ENCODE results near the gene PHF2.
"Not testable (repeated sequence)": the region's sequence is repeated elsewhere in the genome, so short reads cannot be mapped to it uniquely, and the experiment has no call there.

The PHF2 gene

GRCh38 chr9:93665128-93665636, 88.8 kb downstream of the PHF2 start:
- H3K4me3 ChIP-seq (replicated peaks; ENCODE audit: low read depth, low read length), result no peak overlapping the region
- no peaks in the 10 kb centered on the region; the same call in none of the 2 replicates for H3K36me3 ChIP-seq (ENCODE audit: control insufficient read depth, insufficient read depth, low read length)
- no peaks in the 10 kb centered on the region for H3K27me3 ChIP-seq (replicated peaks; ENCODE audit: control insufficient read depth, insufficient read depth, low read length)
- TF ChIP-seq CTCF (IDR thresholded peaks at IDR 0.05; ENCODE audit: insufficient read depth, low read length, poor library complexity, severe bottlenecking), result no peak
- DNase-seq (ENCODE audit: extremely low read depth, insufficient read length), result no peak

- Histone ChIP-seq H3K4me3 (replicated peaks; ENCODE audit: low read depth, low read length) (no peak overlapping the region), H3K27me3 (replicated peaks; ENCODE audit: control insufficient read depth, insufficient read depth, low read length) (no peaks in the 10 kb centered on the region), H3K36me3 (ENCODE audit: control insufficient read depth, insufficient read depth, low read length) (no peaks in the 10 kb centered on the region; the same call in none of the 2 replicates)
- no peak for TF ChIP-seq CTCF (IDR thresholded peaks at IDR 0.05; ENCODE audit: insufficient read depth, low read length, poor library complexity, severe bottlenecking)
- DNase-seq (ENCODE audit: extremely low read depth, insufficient read length), result no peak
Observed at GRCh38 chr9:93665637-93666438, 89.5 kb downstream of the PHF2 start.

- not testable (repeated sequence) for DNase-seq (ENCODE audit: extremely low read depth, insufficient read length); H3K27me3 ChIP-seq (replicated peaks; ENCODE audit: control insufficient read depth, insufficient read depth, low read length); H3K36me3 ChIP-seq (ENCODE audit: control insufficient read depth, insufficient read depth, low read length); H3K4me3 ChIP-seq (replicated peaks; ENCODE audit: low read depth, low read length)
Observed at GRCh38 chr9:93666439-93666784, 90.0 kb downstream of the PHF2 start.

GRCh38 chr9:93667006-93667405, 90.6 kb downstream of the PHF2 start:
- TF ChIP-seq CTCF (IDR thresholded peaks at IDR 0.05; ENCODE audit: insufficient read depth, low read length, poor library complexity, severe bottlenecking), result no peak
- no peaks in the 10 kb centered on the region; the same call in none of the 2 replicates for H3K36me3 ChIP-seq (ENCODE audit: control insufficient read depth, insufficient read depth, low read length)
- H3K4me3 ChIP-seq (replicated peaks; ENCODE audit: low read depth, low read length), result no peak overlapping the region
- no peak for DNase-seq (ENCODE audit: extremely low read depth, insufficient read length)
- H3K27me3 ChIP-seq (replicated peaks; ENCODE audit: control insufficient read depth, insufficient read depth, low read length), result no peaks in the 10 kb centered on the region

GRCh38 chr9:93667627-93668026, 91.2 kb downstream of the PHF2 start:
- no peak for TF ChIP-seq CTCF (IDR thresholded peaks at IDR 0.05; ENCODE audit: insufficient read depth, low read length, poor library complexity, severe bottlenecking)

GRCh38 chr9:93668261-93668871, 92.0 kb downstream of the PHF2 start:
- Histone ChIP-seq H3K27me3 (replicated peaks; ENCODE audit: control insufficient read depth, insufficient read depth, low read length) (no peaks in the 10 kb centered on the region), H3K4me3 (replicated peaks; ENCODE audit: low read depth, low read length) (no peak overlapping the region), H3K36me3 (ENCODE audit: control insufficient read depth, insufficient read depth, low read length) (no peaks in the 10 kb centered on the region; the same call in 1 of the 2 replicates)
- no peak for TF ChIP-seq CTCF (IDR thresholded peaks at IDR 0.05; ENCODE audit: insufficient read depth, low read length, poor library complexity, severe bottlenecking)
- DNase-seq (ENCODE audit: extremely low read depth, insufficient read length), result no peak

More at GRCh38 chr9:93667627-93668026, 91.2 kb downstream of the PHF2 start:
- H3K27me3 ChIP-seq (replicated peaks; ENCODE audit: control insufficient read depth, insufficient read depth, low read length), result no peaks in the 10 kb centered on the region
- no peak overlapping the region for H3K4me3 ChIP-seq (replicated peaks; ENCODE audit: low read depth, low read length)
- H3K36me3 ChIP-seq (ENCODE audit: control insufficient read depth, insufficient read depth, low read length), result no peaks in the 10 kb centered on the region; the same call in none of the 2 replicates
- DNase-seq (ENCODE audit: extremely low read depth, insufficient read length), result no peak
